GM21423 (cell line): ENCODE results near the gene RNU1-4.
"Not testable (repeated sequence)": the region's sequence is repeated elsewhere in the genome, so short reads cannot be mapped to it uniquely, and the experiment has no call there.

Source experiments
- ATAC-seq: cut with Tn5 transposase; IDR thresholded peaks from one replicate; pipeline ENCODE4 v1.9.1; 2021; ENCODE audit warnings: mild to moderate bottlenecking, moderate library complexity; ENCODE audit not compliant: unreplicated experiment

Gene RNU1-4

DNA sequence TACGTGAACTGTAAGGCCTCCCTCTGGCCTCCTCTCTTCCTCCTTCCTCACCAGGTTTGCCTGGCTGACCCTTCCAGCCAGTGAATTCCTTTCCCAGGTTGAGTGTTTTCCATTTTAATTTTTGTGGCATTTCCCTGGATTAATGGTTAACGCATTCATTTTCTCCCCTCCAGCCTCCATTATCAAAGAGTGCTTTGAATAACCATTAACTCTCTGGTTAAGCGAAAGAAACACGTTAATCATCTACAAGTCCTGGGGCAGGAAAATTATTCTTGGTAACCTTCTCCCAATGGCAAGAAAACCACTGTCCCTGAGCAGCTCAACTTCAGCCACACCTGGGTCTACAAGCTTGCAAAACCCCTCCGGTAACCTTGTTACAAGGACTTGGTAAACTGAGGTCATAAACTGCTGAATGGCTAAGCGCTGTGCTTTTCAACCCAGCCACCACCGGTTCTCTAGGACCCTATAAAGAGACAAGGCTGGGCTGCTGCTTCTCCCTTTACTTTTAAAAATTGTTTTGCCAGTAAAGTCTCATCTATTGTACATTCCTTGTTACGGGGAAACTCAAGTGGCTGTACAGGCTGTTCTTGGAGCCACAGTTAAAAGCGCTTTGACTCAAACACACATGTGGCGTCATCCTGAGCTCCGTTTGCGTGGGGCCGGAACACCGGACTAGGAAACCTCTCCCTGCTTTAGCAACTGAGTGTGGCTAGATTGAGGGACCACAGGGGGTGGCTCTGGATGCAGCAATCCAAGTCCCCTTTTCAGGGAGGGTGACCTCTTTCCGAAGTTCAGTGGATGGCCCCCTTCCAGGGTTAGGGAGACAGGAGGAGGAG lies 24.7 kb downstream of the RNU1-4 start:
- ATAC-seq, result not testable (repeated sequence)

DNA sequence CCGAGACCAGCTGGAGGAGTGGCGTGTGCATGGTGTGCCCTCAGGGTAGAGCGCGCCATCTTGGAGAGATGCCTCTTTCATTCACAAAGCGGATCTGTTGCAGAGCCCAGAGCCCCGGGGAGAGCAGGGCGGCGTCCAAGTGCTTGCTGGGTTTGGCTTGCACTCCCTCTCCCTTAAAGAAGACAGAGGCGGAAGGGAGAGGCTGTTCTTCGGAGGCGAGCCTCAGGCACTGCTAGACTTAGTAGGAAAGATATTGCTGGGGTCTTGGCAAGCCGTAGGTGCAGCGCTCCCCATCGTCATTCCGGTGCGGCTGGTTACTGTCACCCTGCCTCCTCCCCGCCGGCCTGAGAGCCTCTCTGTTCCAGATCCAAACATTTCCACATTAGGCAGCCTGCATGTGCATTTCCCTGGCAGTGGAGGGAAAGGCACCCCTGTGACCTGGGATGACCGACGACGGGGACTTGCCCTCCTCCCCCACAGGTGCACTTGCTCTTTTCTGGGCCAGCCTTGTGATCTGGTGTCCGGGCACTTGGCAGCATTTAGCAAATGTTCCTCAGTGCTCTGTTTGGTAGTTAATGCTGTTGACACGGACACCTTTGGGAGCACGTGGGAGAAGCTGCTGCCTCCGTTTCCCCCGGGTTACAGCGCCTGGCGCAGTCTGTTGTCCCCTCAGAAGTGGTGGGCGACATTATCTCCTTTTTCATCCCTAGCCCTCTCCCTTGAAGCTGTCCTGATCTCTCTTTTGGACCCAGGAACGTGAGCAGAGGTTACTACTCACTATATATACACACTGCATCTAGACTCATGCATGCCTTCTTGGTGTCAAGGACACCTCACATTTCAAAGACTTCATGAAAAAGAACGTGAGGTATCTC lies 25.7 kb downstream of the RNU1-4 start:
- not testable (repeated sequence) for ATAC-seq

DNA sequence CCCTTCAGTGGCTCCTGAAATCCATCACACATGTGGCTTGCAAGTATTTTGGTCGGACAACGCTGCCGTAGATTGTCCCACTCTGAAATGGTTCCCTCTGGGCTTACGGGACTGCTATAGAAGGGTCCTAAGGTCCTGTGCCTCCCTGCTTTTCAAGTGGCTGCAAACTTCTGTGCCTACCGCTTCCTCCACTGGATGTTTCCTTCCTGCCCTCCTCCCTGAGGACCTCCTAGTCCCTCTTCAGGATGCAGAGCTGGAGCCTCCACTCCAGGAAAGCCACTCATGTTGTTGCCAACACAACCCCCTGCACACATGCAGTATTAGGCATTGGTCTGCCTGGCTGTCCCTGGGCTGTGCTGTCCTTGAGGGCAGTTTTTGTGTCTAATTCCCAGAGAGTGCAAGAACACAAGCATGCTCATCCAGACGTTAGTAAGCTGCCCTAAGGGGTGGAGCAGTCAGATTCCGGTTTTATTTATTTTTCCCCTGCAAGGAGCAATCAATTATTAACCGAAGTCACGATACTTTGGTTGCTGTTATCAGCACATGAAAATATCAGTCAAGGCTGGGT lies 26.5 kb downstream of the RNU1-4 start:
- ATAC-seq, result not testable (repeated sequence)

DNA sequence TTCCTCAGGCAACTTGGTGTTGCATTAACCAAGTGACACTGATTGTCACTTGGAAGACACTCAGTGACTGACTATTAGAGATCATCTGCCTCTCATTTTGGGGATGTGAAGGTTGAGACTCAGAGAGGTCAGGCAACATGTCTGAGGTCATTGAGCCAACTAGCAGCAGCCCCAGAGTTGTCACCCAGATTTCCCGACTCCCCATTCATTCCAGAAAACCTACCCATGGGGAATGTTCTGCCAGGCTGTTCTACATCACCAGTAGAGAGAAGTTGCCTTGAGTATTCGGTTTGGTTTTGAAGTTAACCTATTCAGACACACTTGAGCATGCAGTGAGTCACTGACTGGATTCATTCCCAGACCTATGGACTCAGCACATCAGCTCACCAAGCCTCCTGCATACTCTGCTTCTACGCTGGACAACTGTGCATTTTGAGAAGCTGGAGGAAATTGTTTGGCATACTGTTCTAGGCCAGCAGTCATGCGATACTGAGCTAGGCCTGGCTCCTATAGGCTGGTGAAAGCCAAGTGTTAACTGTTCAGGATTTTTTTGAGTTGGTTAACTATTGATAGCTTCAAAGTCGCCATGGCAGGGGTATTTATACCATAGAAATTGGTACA lies 29.9 kb downstream of the RNU1-4 start:
- not testable (repeated sequence) for ATAC-seq

DNA sequence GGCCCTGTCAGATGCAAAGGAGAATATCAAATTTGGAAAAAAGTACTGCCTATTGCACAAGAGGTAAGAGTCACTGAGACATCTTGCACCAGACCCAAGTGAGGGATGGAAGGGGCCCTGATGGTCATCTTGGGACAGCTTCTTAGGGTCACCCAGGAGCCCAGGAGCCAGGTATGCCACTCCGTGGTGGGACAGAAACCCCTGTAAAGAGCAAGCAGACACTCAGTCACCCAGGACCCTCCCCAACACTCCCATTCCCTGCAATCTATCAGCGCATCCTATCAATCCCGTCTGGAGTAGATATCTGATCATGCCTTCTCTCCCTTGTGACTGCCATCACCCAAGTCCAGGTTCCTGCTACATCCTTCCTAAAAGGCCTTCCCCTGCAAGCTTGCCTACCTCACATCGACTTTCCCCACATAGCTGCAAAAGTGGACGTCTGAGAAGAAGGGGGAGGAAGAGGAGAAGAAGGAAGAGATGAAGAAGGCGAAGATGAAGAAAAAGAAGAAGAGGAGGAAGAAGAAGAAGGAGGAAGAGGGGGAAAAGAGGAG lies 30.7 kb downstream of the RNU1-4 start:
- not testable (repeated sequence) for ATAC-seq

DNA sequence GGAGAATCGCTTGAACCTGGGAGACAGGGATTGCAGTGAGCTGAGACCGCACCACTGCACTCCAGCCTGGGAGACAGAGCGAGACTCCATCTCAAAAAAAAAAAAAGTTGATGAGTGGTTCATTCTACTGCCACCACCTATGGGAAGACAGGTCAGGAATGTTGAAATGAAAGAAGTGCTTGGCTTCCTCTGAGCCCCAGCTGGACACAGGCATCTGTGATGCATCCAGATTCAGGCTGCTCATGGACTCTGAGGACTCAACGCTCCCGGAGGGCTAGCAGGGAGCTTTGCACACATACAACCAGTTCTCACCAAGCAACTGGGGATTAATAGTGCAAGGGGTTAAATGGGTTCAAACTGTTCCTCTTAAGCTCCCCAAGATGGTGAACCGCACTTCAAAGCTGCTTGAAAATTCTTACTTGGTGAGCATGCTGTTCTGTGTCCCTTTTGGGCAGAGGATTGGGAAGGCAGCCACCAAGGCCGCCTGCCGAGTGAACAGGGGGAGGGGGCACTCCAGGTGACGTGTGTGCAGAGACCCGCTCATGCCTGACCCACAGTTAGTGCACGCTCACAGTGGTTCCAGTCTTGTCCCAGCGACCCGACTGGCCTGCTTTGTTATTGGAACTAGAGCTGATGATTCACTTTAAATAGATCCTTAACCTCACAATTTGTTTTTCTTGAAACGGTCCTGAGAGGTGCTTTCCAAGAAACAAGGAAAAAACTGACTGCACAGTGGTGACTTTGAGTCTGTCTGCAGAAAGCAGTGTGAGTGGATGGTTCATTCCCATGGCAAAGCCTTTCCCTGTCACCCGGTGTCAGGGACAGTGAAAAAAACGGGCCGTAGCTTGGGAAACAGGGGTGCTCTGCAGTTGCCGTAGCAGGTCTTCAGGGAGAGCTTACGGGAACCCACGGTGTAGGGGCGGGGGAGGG lies 32.2 kb downstream of the RNU1-4 start:
- ATAC-seq, result not testable (repeated sequence)

DNA sequence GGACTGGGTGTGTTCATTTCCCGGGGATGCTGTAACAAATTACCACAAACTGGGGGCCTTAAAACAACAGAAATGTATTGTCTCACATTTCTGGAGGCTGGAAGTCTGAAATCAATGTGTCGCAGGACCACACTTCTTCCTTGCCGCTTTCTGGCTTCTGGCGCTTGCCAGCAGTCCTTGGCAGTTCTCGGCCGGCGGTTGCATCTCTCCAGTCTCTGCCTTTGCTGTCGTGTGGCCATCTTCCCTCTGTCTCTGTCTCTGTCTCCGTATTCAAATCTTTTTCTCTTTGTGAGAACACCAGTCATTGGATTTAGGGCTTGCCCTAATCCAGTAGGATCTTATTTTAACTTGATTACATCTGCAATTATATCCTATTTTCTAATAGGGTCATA lies 32.9 kb downstream of the RNU1-4 start:
- not testable (repeated sequence) for ATAC-seq

DNA sequence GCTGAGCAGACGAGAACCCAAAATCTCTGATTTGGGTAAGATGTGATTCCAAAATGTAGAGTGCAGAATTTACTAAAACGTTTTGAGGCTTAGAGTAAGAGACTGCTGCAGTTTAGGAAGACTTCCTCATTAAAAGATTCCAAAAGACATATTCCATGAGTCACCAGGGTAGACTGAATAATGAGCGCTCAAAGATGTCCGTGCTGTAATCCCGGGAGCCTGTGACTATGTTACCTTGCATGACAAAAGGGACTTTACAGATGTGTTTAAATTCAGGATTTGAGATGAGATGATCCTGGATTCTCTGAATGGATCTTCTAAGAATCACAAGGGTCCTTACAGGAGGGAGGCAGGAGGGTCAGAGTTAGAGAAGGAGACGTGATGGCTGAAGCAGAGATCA lies 33.4 kb downstream of the RNU1-4 start:
- ATAC-seq, result not testable (repeated sequence)

DNA sequence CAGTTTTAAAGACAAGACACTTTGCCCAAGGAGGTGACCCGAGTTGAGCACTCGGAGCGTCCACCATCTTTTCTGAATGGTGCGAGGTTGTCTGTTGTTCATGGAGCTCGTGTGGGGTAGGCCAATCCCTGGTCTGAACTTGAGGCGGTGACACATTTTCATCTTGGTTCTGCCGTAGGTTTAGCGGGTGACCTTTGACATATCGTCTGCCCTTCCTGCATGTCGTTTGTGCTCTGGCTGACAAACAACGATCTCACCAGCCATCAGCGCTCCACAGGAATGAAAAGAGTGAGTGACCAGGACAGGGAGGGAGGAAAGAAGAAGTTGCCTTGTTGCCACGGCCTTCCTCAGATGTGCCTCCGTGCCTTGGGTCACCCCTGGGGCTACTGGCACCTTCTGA lies 34.5 kb downstream of the RNU1-4 start:
- ATAC-seq, result not testable (repeated sequence)

DNA sequence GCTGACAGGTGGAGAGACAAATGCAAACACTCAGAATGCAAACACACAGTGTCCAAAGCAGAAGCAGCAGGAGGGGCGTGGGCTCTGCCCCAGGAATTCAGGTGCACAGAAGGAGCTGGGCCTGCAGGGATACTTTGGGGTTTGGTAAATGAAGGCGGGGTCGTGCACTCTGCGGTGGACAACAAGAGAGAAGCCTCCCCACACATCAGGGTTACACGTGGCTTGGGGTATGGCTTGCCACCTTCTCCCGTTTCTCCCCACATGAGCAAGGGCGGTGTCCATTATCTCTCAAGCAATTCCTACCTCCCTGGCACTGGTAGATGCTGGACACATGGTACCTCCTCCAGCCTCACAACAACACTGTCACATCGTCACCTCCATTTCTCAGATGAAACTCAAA lies 35.0 kb downstream of the RNU1-4 start:
- not testable (repeated sequence) for ATAC-seq

DNA sequence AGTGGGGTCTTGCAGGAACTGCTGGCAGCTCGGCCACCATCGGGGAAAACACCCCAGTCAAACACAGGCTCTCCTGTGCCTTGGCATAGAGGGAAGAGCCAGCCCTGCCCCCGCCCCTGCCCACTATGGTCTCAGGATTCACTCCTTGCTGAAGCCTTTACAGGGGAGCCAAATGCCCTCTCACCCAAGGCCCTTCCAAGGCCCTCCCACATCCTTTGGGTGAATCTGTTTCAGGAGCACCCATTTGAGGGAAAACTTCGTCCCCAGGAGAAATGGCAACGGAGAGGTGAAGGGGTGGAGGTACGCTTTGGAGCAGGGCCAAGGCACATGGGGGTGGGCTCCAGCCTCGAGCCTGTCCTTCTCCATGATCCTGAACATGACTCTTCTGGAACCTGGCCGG lies 35.9 kb downstream of the RNU1-4 start:
- not testable (repeated sequence) for ATAC-seq

DNA sequence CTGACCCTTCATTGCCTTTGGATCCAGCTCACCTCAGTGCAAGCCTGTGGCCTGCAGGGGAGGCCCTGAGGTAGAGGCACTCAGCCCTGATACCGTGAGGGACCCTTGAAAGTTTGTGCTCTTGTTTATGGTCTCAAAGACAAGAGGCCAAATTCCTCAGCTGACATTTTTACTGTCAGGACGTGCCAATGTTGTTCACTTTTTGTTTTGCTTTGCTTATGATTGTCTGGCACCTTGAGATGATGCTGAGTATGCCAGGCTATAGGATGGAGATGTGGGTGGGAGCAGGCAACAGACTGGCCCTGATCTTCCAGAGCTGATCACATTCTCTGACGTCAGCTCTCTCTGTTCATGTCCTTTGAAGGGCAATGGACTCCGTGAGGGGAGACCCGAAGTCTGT lies 36.5 kb downstream of the RNU1-4 start:
- ATAC-seq, result not testable (repeated sequence)

DNA sequence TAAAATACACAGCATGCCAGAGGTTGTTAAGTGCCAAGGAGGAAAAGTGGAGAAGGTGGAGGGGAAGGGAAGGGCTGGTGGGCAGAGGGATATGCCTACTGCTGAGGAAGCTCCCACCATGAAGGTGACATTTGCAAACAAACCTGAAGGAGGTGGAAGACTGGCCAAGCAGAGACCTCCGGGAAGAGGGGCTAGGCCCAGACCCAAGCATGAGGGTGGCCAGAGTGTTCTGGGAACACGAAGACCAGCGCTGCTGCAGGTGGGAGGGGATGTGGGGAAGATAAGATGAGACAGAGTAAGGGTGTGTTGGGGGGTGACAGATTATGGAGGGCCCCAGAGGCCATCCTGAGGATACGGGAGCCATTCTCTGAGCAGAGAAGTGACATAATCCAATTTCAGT lies 37.5 kb downstream of the RNU1-4 start:
- not testable (repeated sequence) for ATAC-seq

DNA sequence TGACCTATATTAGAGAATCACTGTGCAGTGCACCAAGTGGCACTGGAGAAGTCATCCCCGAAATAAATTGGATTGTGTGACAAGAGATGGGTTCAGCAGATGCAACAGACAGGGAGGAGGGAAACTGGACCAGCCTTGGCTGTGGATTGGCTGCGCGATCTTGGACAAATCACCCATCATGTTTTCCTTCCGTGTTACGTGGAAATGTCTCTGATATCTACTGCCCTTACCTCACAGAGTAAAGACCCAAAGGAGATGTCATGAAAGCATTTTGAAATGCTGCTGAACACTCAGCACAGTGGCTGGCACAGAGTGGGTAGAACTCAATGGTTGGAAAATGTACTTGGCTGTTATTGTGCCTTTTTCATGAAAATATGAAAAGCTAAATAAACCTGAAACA lies 39.2 kb downstream of the RNU1-4 start:
- ATAC-seq, result not testable (repeated sequence)

DNA sequence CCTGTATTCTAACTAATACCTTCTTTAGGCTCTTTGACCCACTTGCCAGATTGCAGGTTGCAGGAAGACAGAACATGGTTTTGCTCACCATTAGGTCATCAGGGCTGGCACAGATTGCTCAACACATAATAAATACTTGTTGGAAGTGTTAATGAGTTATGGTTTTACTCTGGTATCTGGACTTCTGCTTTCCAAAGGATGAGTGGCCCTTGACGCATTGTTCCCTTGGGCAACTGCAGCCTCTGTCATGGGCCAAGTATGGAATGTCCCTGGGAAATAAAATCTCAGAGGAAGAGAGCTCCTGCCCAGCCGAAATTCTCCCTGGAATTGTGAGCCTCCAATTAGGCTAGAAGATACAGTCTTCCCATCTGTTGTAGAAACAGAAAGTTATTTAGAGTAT lies 40.7 kb downstream of the RNU1-4 start:
- ATAC-seq, result not testable (repeated sequence)

DNA sequence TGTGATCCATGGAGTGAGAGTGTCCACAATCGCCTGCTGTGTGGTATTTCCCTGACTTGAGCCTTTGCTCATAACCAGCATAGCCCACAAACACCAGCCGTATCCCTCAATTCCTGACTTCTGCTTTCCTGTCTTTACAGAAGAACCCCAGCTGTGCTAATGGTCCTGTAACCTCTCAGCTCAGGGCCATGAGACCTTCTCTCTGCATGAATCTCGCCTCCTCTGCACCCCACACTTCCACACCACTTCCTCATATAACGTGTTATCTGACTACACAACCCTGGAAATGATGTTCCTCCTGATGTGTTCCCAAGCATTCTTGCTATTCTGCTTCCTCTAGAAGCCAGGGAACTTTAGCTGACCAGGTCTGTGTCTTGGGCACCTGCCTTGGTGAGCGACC lies 41.3 kb downstream of the RNU1-4 start:
- ATAC-seq, result not testable (repeated sequence)

DNA sequence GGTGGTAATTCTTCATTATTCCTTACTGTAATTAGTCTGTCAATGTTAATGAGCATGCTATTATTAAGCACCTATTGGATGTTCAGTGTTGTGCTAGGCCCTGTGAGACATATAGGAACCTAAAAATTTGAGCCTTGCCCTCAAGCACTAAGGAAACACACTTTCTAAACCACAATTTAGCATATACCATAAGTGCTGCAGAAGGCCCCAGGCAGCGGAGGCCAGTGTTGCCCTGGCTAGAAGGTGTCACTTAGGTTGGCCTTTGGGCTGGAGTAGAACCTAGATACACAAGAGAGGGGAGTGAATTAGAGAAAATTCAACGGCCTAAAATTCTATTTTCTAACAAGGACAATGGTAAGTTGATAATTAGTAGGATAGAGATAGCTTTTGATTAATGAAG lies 44.6 kb downstream of the RNU1-4 start:
- ATAC-seq, result not testable (repeated sequence)

DNA sequence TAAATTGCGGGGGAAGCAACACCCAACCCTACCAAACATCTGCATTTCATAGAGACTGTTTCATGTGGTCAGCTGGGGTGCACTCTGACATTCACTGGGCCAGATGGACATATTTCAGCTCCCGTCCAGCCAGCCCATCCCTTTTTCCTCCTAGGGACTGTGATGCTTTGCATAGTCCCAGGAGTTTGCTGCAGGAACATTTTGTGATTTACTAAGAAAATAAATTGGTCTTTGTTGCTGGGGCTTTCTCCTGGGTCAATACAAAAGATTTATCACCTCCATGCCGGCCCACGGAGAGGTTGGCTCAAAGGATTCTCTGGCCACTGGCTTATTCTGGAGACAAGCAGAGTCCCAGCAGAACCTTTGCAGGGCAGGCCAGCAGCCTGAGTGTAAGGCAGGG lies 46.0 kb downstream of the RNU1-4 start:
- ATAC-seq, result not testable (repeated sequence)

DNA sequence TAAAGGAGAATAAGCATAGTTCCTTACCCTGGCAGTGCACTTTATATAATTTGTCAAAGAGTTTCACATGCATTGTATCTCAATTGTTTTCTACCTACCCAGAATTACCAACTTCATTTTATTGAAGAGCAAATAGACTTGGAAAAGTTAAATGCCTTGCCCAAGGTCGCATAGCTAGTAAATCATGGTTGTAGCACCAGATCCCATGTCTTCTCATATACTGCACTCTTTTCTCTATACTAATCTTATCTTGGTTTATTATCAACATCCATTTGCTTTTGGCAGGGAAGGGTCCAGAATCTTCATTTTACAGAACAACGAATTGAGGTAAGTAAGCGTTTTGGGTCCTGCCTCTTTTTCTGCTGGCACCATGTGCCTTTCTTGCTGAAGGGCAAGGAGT lies 46.9 kb downstream of the RNU1-4 start:
- not testable (repeated sequence) for ATAC-seq

DNA sequence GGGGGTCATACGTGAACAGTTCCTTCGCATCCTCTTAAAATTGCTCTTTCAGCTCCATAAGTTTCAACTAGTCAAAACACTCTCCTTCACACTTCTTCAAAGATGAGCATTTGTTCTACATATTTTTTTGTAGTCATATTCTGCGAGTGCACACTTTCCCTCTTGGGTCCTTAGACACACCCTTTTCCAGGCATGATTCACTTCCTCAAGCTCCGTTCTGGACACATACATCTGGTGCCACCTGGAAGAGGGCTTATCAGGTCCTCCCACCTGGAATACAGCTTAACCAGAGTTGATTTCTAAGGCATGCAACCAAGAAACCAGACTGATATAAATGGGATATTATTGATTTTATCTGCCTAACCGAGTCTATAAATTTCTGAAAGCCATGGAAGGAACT lies 47.4 kb downstream of the RNU1-4 start:
- not testable (repeated sequence) for ATAC-seq
